H9 (cell line): Measurements from ENCODE around the gene TMEM116. TPM values are rescaled to one million over a fixed set of nuclear protein-coding genes. Genes with fewer than 3 reads are reported as not detected.

Experiments used
- DNase-seq: peaks from one replicate; pipeline ENCODE4 v3.0.0-alpha.2; 2017
- H2AFZ ChIP-seq: one replicate; pipeline ENCODE4 v1.6.1; 2013; ENCODE audit warnings: mild to moderate bottlenecking, low read length, control low read depth, moderate library complexity
- H2AK5ac ChIP-seq: 2 replicates; pipeline ENCODE4 v1.6.1; 2013; ENCODE audit warnings: low read length, control low read depth, mixed read lengths; ENCODE audit not compliant: insufficient read length
- H2BK120ac ChIP-seq: one replicate; pipeline ENCODE4 v1.6.1; 2013; ENCODE audit warnings: low read depth, mild to moderate bottlenecking, low read length, control low read depth, inconsistent platforms; ENCODE audit not compliant: poor library complexity, severe bottlenecking
- H2BK12ac ChIP-seq: 2 replicates; pipeline ENCODE4 v1.6.1; 2013; ENCODE audit warnings: low read length, control low read depth, mixed read lengths, low read depth; ENCODE audit not compliant: insufficient read length
- H2BK15ac ChIP-seq: 2 replicates; pipeline ENCODE4 v1.6.1; 2013; ENCODE audit warnings: low read depth, low read length, control low read depth
- H2BK20ac ChIP-seq: one replicate; pipeline ENCODE4 v1.6.1; 2013; ENCODE audit warnings: low read depth, mild to moderate bottlenecking, low read length, control low read depth, inconsistent platforms; ENCODE audit not compliant: poor library complexity, severe bottlenecking
- H2BK5ac ChIP-seq: 2 replicates; pipeline ENCODE4 v1.6.1; 2013; ENCODE audit warnings: low read length, control low read depth, mixed read lengths; ENCODE audit not compliant: insufficient read length
- H3K14ac ChIP-seq: 2 replicates; pipeline ENCODE4 v1.6.1; 2013; ENCODE audit warnings: low read length, control low read depth; ENCODE audit not compliant: insufficient read depth
- H3K18ac ChIP-seq: 2 replicates; pipeline ENCODE4 v1.6.1; 2013; ENCODE audit warnings: low read depth, mild to moderate bottlenecking, mixed read lengths, low read length, control low read depth; ENCODE audit not compliant: insufficient read length
- H3K23ac ChIP-seq: 2 replicates; pipeline ENCODE4 v1.6.1; 2013; ENCODE audit warnings: low read length, control low read depth, mixed read lengths, low read depth; ENCODE audit not compliant: insufficient read length
- H3K23me2 ChIP-seq: 2 replicates; pipeline ENCODE4 v1.6.1; 2013; ENCODE audit warnings: low read depth, mild to moderate bottlenecking, mixed read lengths, low read length, control low read depth; ENCODE audit not compliant: insufficient read length, poor library complexity, severe bottlenecking
- H3K27ac ChIP-seq: 2 replicates; pipeline ENCODE4 v1.5.1; 2013; ENCODE audit warnings: low read length, control low read depth, mixed read lengths, low read depth; ENCODE audit not compliant: insufficient read length
- H3K27me3 ChIP-seq: 2 replicates; pipeline ENCODE4 v1.6.1; 2013; ENCODE audit warnings: low read length, control low read depth, inconsistent platforms; ENCODE audit not compliant: insufficient read depth
- H3K4ac ChIP-seq: 2 replicates; pipeline ENCODE4 v1.6.1; 2013; ENCODE audit warnings: low read depth, mild to moderate bottlenecking, control low read depth, inconsistent platforms, low read length, moderate library complexity
- H3K4me1 ChIP-seq: 2 replicates; pipeline ENCODE4 v1.6.1; 2013; ENCODE audit warnings: low read length, control low read depth, inconsistent platforms; ENCODE audit not compliant: insufficient read depth
- H3K4me2 ChIP-seq: 2 replicates; pipeline ENCODE4 v1.6.1; 2013; ENCODE audit warnings: low read length, control low read depth, mixed read lengths; ENCODE audit not compliant: insufficient read length, insufficient read depth
- H3K56ac ChIP-seq: 2 replicates; pipeline ENCODE4 v1.6.1; 2013; ENCODE audit warnings: low read depth, mild to moderate bottlenecking, mixed read lengths, low read length, control low read depth; ENCODE audit not compliant: insufficient read length
- H3K79me1 ChIP-seq: 2 replicates; pipeline ENCODE4 v1.6.1; 2013; ENCODE audit warnings: low read depth, mild to moderate bottlenecking, moderate library complexity, low read length, control low read depth, inconsistent platforms; ENCODE audit not compliant: insufficient read depth, poor library complexity, severe bottlenecking
- H3K79me2 ChIP-seq: 2 replicates; pipeline ENCODE4 v1.6.1; 2013; ENCODE audit warnings: low read length, control low read depth, inconsistent platforms; ENCODE audit not compliant: insufficient read depth
- H3K9ac ChIP-seq: 2 replicates; pipeline ENCODE4 v1.6.1; 2013; ENCODE audit warnings: low read length, control low read depth, mixed read lengths; ENCODE audit not compliant: insufficient read length; ENCODE audit errors: extremely low read depth
- H3K9me3 ChIP-seq: one replicate; pipeline ENCODE4 v1.6.1; 2013; ENCODE audit warnings: low read depth, low read length, inconsistent platforms; ENCODE audit not compliant: control insufficient read depth
- H3T11ph ChIP-seq: one replicate; pipeline ENCODE4 v1.6.1; 2013; ENCODE audit warnings: mild to moderate bottlenecking, low read length, control low read depth, inconsistent platforms
- H4K20me1 ChIP-seq: one replicate; pipeline ENCODE4 v1.6.1; 2013; ENCODE audit not compliant: control insufficient read depth, insufficient read length, insufficient read depth
- H4K5ac ChIP-seq: 2 replicates; pipeline ENCODE4 v1.6.1; 2013; ENCODE audit warnings: low read depth, mild to moderate bottlenecking, mixed read lengths, low read length, control low read depth; ENCODE audit not compliant: insufficient read length
- H4K8ac ChIP-seq: replicated peaks from 2 replicates; pipeline ENCODE4 v1.6.1; 2013; ENCODE audit warnings: low read length, control low read depth, mixed read lengths, low read depth; ENCODE audit not compliant: insufficient read length
- H4K91ac ChIP-seq: 2 replicates; pipeline ENCODE4 v1.6.1; 2013; ENCODE audit warnings: low read depth, mild to moderate bottlenecking, moderate library complexity, mixed read lengths, low read length, control low read depth; ENCODE audit not compliant: insufficient read length
- H3K27ac Mint-ChIP-seq, 3 experiments: 2 replicates in 2 of 3; 3 replicates in 1 of 3; pipeline ENCODE4 v1.8.0; 2020 to 2021; ENCODE audit warnings: mixed read lengths in 3 of 3, mild to moderate bottlenecking in 1 of 3, moderate library complexity in 1 of 3
- H3K27me3 Mint-ChIP-seq: 2 replicates; pipeline ENCODE4 v1.8.0; 2021; ENCODE audit warnings: low read depth, mild to moderate bottlenecking, moderate library complexity, mixed read lengths
- H3K36me3 Mint-ChIP-seq, 3 experiments: 2 replicates in 2 of 3; 3 replicates in 1 of 3; pipeline ENCODE4 v1.8.0; 2020 to 2021; ENCODE audit warnings: low read depth in 3 of 3, mixed read lengths in 3 of 3; ENCODE audit not compliant: insufficient read depth in 1 of 3
- H3K4me1 Mint-ChIP-seq, 2 experiments: 2 replicates each; pipeline ENCODE4 v1.8.0; 2020; ENCODE audit warnings: mixed read lengths in 2 of 2
- H3K4me3 Mint-ChIP-seq, 2 experiments: 2 replicates in 1 of 2; 3 replicates in 1 of 2; pipeline ENCODE4 v1.8.0; 2020 to 2021; ENCODE audit warnings: mild to moderate bottlenecking in 2 of 2, mixed read lengths in 2 of 2, moderate library complexity in 1 of 2
- H3K9me3 Mint-ChIP-seq, 2 experiments: 2 replicates in 1 of 2; 3 replicates in 1 of 2; pipeline ENCODE4 v1.8.0; 2020; ENCODE audit warnings: mild to moderate bottlenecking in 2 of 2, mixed read lengths in 2 of 2, moderate library complexity in 1 of 2
- CTCF ChIP-seq: fragments of 200-600 bp; sonication (generic); conservative IDR thresholded peaks from 3 replicates; pipeline ENCODE4 v1.8.0; 2021; ENCODE audit warnings: antibody characterized with exemption, mild to moderate bottlenecking
- total RNA-seq: library from RNA; stranded (reverse); gene quantifications from 2 replicates; pipeline ENCODE4 v1.2.1, GENCODE V29; 2021

Gene TMEM116
- total RNA-seq, 1 experiment from 2014 or later, result 10.8 TPM

- H3K23me2 ChIP-seq, result no peaks in the 10 kb centered on the region
- no peak overlapping the region for H3K4ac ChIP-seq
- no peaks in the 10 kb centered on the region for H3K79me1 ChIP-seq
- Mint-ChIP-seq H3K4me3 (no peak overlapping the region), H3K27me3 (no peaks in the 10 kb centered on the region), H3K36me3 (no peaks in the 10 kb centered on the region), H3K4me1 (no peaks in the 10 kb centered on the region), H3K27ac (no peak overlapping the region), H3K9me3 (no peaks in the 10 kb centered on the region; a peak in 1 of 5 replicates)
- TF ChIP-seq CTCF, result no peak
- no peak overlapping the region for H2AK5ac ChIP-seq
- H2AFZ ChIP-seq, result no peak overlapping the region
- H2BK120ac ChIP-seq, result no peak overlapping the region
- no peak overlapping the region for H3K18ac ChIP-seq
- no peak overlapping the region for H3K23ac ChIP-seq
- H4K5ac ChIP-seq, result no peak overlapping the region
- H2BK15ac ChIP-seq, result no peak overlapping the region
- no peak overlapping the region for H4K8ac ChIP-seq
- H2BK12ac ChIP-seq, result no peak overlapping the region
- H2BK20ac ChIP-seq, result no peak overlapping the region
- H3K79me2 ChIP-seq, result no peaks in the 10 kb centered on the region
- H3K14ac ChIP-seq, result no peak overlapping the region
- H3K9me3 ChIP-seq, result no peaks in the 10 kb centered on the region
- no peak overlapping the region for H3K27ac ChIP-seq
- H4K91ac ChIP-seq, result no peak overlapping the region
- no peak overlapping the region for H3T11ph ChIP-seq
- H3K4me1 ChIP-seq, result no peaks in the 10 kb centered on the region
- no peak for DNase-seq
- H2BK5ac ChIP-seq, result no peak overlapping the region
- no peak overlapping the region for H3K9ac ChIP-seq
- H3K27me3 ChIP-seq, result no peaks in the 10 kb centered on the region
- H3K4me2 ChIP-seq, result no peak overlapping the region
- H4K20me1 ChIP-seq, result no peaks in the 10 kb centered on the region
- no peak overlapping the region for H3K56ac ChIP-seq
These were observed 36.1 kb downstream of the TMEM116 start for GRCh38 chr12:111976860-111977259.
